IPS DF 19.7 (cell line): ENCODE results near the gene MS4A14.
"Not testable (repeated sequence)": the region's sequence is repeated elsewhere in the genome, so short reads cannot be mapped to it uniquely, and the experiment has no call there.

Experiments used
- DNase-seq: peaks from one replicate; pipeline ENCODE4 v3.0.0-alpha.2; 2013; ENCODE audit warnings: low read depth, low spot score

The MS4A14 gene, protein sequence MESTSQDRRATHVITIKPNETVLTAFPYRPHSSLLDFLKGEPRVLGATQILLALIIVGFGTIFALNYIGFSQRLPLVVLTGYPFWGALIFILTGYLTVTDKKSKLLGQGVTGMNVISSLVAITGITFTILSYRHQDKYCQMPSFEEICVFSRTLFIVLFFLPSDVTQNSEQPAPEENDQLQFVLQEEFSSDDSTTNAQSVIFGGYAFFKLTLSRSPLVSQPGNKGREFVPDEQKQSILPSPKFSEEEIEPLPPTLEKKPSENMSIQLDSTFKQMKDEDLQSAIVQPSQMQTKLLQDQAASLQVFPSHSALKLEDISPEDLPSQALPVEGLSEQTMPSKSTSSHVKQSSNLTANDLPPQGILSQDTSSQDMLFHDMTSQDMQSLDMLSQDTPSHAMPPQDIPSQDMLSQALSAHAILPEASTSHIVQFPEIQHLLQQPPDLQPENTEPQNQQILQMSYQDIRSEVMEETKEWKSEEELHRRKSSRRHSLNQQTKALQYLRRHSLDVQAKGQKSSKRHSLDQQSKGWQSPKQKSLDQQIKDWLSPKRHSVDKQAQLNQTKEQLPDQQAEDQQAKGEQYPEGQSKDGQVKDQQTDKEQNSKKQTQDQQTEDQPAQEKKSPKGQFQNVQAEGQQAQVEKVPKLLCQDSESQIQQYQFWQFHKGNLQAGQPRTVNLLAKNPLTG

DNA sequence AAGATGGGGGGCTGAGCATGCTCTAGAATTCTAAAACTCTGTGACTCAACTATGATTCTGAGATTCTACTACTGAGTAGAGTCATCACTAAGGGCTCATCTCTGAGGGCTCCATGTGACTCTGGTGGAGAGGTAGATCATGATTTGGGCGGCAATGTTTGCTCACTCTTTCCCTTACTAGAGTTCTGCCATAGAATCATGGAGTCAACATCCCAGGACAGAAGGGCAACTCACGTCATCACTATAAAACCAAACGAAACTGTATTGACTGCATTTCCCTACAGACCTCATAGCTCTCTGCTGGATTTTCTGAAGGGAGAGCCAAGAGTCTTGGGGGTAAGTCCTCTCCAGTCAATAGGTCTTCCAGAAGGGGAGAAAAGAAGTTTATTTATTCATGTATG lies at the start of gene MS4A14:
TSS of gene MS4A14 (plus strand) at position 78 of the 400 bp plus-strand sequence. CDS start at position 198, 120 bp downstream.
- DNase-seq = no peak

- no peak for DNase-seq
These were observed 49.0 kb upstream of the MS4A14 start for GRCh38 chr11:60347084-60347797.

- DNase-seq = no peak
These were observed 48.1 kb upstream of the MS4A14 start for GRCh38 chr11:60348116-60348515.

- DNase-seq = no peak
These were observed 46.3 kb upstream of the MS4A14 start for GRCh38 chr11:60349990-60350389.

GRCh38 chr11:60357771-60358170 lies 38.5 kb upstream of the MS4A14 start:
- DNase-seq = no peak

- DNase-seq = no peak
These were observed 35.6 kb upstream of the MS4A14 start for GRCh38 chr11:60360621-60361020.

GRCh38 chr11:60362241-60362640 lies 34.0 kb upstream of the MS4A14 start:
- no peak for DNase-seq

GRCh38 chr11:60363542-60364470 lies 32.5 kb upstream of the MS4A14 start:
- no peak for DNase-seq

- DNase-seq = not testable (repeated sequence)
These were observed 29.9 kb upstream of the MS4A14 start for GRCh38 chr11:60366262-60366904.

DNA sequence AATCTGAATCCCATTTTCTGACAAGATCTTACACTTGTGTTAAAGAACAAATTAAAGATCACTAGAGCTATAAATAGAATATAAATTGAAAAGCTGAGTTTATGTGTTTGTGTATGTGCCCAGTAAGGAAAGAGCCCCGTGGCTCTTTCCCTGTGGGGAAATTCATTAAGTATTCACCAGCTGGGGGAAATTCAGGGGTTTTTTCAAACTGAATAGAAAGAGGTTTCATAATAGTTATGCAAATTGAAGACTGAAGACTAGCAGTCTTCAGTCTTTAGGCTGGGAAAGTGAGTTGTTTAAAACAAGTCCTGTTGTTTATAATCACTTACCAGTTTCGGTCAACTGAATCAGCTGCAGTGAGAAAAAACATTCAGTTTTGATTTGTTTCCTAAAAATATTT lies 29.2 kb upstream of the MS4A14 start:
- DNase-seq = no peak

DNA sequence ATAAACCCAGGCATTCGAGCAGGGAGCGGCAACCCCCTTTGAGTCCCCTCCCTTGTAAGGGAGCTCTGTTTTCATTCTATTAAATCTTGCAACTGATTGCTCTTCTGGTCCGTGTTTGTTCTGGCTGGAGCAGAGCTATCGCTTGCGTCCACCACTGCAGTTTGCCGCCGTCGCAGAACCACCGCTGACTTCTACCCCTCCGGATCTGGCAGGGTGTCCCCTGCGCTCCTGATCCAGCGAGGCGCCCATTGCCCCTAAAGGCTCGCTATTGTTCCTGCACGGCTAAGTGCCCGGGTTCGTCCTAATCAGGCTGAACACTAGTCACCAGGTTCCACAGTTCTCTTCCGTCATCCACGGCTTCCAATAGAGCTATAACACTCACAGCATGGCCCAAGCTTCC lies 28.4 kb upstream of the MS4A14 start:
- DNase-seq = no peak

DNA sequence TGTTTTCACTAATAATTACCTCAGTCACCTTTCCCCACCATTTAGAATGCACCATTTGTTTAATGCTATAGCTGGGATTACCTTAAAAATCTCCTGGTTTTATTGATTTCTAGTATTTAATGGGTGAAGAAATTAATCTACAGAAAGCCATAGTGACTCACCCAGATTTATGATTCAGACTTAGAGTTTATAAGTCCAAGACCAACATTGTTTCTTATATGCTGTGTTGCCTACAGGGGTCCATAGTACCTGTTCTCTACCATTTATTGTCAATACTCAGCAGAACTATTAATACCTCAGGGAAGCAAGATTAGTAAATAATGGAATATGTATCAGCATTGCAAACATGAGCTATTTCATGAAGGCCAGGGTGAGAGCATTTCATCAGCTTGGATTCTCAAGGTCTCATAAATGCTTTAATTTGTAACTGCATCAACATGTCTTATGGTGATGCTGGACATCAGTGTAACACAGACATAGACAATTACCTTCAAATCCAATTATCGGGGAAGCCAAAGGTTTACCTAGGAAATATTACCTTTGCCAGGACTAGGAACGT lies 25.9 kb upstream of the MS4A14 start:
- no peak for DNase-seq

GRCh38 chr11:60370811-60371298 lies 25.4 kb upstream of the MS4A14 start:
- DNase-seq = no peak

DNA sequence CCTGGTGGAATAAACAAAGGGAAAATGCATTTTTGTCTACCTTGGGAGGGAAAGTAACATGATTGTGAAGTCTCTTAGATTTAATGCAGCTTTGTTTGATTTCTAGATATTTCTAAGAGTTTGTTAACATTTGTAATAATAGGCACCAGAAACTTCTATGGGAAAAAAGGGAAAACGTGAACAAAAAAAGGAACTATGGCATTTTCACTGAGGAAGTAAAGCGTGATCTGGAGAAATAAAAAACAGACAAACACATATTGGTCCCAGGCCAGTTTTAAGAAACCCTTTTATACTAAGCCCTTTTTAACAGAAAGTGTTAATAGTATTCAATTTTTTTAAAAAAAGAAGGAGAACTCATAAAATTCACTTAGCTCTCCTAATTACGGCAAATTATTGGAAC lies 24.9 kb upstream of the MS4A14 start:
- DNase-seq = no peak

DNA sequence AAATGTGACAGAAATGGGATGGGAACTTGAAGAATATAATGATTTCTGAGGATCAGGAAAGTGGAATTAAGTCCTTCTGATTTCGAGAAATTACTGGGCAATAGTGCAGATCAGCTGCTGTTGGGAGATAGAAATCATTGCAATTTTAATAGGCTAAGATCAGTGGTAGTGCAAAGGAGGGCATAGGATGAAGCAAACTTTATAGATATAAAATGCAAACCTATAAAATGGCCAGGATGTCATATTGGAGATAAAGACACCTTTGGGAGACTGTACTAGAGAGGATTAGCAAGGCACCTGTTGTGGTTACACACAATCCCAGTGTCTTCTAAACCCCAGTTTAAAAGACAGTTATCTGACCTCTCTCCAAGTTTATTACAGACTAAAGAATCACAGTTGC lies 24.4 kb upstream of the MS4A14 start:
- no peak for DNase-seq

- DNase-seq = no peak
These were observed 23.5 kb upstream of the MS4A14 start for GRCh38 chr11:60372767-60373166.

GRCh38 chr11:60375316-60375715 lies 20.9 kb upstream of the MS4A14 start:
- DNase-seq = no peak

DNA sequence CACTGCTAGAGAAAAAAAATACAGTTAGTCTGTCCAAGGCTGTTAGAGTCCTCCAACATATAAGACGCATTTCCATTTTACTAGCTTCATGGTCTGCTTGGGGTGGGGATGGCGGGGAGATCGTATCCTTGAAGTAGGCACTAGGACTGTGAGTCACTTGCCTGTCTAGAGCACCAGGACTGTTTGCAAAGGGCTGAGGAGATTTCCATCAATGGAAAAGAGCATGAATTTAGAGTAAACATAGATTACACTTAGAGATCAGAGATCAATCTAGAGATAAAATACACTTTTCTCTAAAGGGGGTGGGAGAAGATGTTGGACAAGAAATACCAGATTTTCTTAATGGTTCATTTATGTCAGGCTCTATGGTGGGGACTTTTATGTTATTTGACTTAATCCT lies 19.7 kb upstream of the MS4A14 start:
- DNase-seq = no peak

- no peak for DNase-seq
These were observed 18.7 kb upstream of the MS4A14 start for GRCh38 chr11:60377401-60378136.

DNA sequence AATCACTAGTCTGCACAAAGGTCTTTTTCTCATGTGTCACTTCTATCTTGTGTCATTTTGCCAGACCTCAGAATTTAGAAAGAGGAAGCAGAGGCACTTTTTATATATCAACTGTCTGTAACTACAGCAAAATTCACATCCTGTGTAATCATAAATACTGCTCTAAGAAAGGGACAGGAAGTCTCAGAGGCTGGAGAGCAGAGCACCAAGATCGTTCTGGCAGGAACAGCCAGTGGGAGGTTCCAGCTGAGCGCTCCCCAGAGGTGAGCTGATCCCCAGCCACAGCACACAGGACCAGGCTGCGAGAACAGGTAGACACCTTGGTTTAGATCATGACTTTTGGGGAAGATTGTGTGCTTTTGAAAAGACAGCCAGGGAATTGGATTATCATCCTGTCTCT lies 17.9 kb upstream of the MS4A14 start, which contains the start of gene MS4A7:
TSS of gene MS4A7 (plus strand) at position 179 of the 400 bp plus-strand sequence. CDS start 4,610 bp downstream, outside the sequence.
- no peak for DNase-seq
